Ascending aorta (tissue), 2 donors: ENCODE results near the gene LGR4. TPM values are rescaled to one million over a fixed set of nuclear protein-coding genes. Genes with fewer than 3 reads are reported as not detected.

Source experiments
- DNase-seq, 2 donors: peaks; one replicate each; pipeline ENCODE4 v3.0.0-alpha.2; 2019; ENCODE audit warnings: low spot score in 2 of 2
- H3K27ac ChIP-seq, 2 donors: fragments of 200-600 bp; sonication (generic); one replicate each; pipeline ENCODE4 v1.5.1; 2016 to 2017; ENCODE audit warnings: mild to moderate bottlenecking in 1 of 2
- H3K27me3 ChIP-seq: fragments of 200-600 bp; sonication (generic); one replicate; pipeline ENCODE4 v1.5.1; 2017
- H3K36me3 ChIP-seq, 2 donors: fragments of 200-600 bp; sonication (generic); one replicate each; pipeline ENCODE4 v1.5.1; 2016
- H3K4me1 ChIP-seq, 2 donors: fragments of 200-600 bp; sonication (generic); one replicate each; pipeline ENCODE4 v1.5.1; 2016 to 2017; ENCODE audit warnings: mild to moderate bottlenecking in 1 of 2
- H3K4me3 ChIP-seq, 2 donors: fragments of 200-600 bp; sonication (generic); one replicate each; pipeline ENCODE4 v1.5.1; 2016 to 2017; ENCODE audit warnings: mild to moderate bottlenecking in 1 of 2
- H3K9me3 ChIP-seq, 2 donors: fragments of 200-600 bp; sonication (generic); one replicate each; pipeline ENCODE4 v1.5.1; 2016
- intact Hi-C: fragments of 100-400 bp; cut with DNase I; formaldehyde crosslinking; loops from one replicate; pipeline ENCODE4 v1.15.1; 2023
- total RNA-seq: library from RNA; depleted of rRNA; stranded (reverse); fragments of >200 nt; gene quantifications from one replicate; pipeline ENCODE4 v1.1.0, GENCODE V29; 2016
- TF ChIP-seq, protein P1 (sequence below), 3 experiments: fragments of 200-600 bp in 2 of 3; fragments of 450-650 bp in 1 of 3; sonication (generic) in 2 of 3; IDR thresholded peaks; one replicate each; pipeline ENCODE4 v1.5.1; 2016 to 2019; ENCODE audit warnings: antibody characterized with exemption in 3 of 3, mild to moderate bottlenecking in 1 of 3, moderate library complexity in 1 of 3

Gene LGR4
- total RNA-seq, 1 donor from 2014 or later: 46.8 TPM

DNA sequence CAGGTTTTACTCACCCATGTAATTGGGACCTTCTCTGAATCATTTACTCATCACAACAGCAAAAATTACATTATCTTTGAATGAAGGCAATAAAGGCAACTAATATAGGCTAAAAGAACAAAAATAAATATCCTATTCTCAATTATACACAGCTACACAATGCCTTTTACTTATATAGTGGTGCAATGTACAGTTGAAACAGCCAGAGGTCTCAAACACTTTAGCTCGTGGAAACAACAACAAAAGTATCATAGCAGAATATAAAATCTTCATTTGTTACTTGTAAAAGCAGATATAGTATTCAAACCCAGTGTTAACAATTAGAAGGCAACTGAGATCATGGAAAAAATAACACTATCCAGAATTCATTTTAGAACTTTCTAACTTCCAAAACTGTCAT lies 88.9 kb downstream of the LGR4 start:
- Histone ChIP-seq H3K27me3 (no peaks in the 10 kb centered on the region), H3K36me3 (peaks cover 14 to 29% of the 10 kb centered on the region in 2 donors), H3K27ac (no peak overlapping the region), H3K4me3 (peak overlapping the region in 1 of 2 donors; percentile 33), H3K9me3 (no peaks in the 10 kb centered on the region), H3K4me1 (peaks cover 0 to 18% of the 10 kb centered on the region in 2 donors)
- TF ChIP-seq, protein P1, sequence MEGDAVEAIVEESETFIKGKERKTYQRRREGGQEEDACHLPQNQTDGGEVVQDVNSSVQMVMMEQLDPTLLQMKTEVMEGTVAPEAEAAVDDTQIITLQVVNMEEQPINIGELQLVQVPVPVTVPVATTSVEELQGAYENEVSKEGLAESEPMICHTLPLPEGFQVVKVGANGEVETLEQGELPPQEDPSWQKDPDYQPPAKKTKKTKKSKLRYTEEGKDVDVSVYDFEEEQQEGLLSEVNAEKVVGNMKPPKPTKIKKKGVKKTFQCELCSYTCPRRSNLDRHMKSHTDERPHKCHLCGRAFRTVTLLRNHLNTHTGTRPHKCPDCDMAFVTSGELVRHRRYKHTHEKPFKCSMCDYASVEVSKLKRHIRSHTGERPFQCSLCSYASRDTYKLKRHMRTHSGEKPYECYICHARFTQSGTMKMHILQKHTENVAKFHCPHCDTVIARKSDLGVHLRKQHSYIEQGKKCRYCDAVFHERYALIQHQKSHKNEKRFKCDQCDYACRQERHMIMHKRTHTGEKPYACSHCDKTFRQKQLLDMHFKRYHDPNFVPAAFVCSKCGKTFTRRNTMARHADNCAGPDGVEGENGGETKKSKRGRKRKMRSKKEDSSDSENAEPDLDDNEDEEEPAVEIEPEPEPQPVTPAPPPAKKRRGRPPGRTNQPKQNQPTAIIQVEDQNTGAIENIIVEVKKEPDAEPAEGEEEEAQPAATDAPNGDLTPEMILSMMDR (IDR thresholded peaks at IDR 0.05): peak in 1 of 3 experiments; percentile 20
- intact Hi-C loops: loop anchor here (2.0 to 10.0 kb wide), 3 partner anchors 89 to 199 kb away; partner anchors contain the start of gene LGR4
- no peak for DNase-seq

- Histone ChIP-seq H3K9me3 (no peaks in the 10 kb centered on the region), H3K36me3 (peaks cover 16 to 39% of the 10 kb centered on the region in 2 donors), H3K27me3 (no peaks in the 10 kb centered on the region), H3K27ac (no peak overlapping the region), H3K4me1 (peaks cover 0 to 5% of the 10 kb centered on the region in 2 donors), H3K4me3 (no peak overlapping the region)
- DNase-seq: no peak
- TF ChIP-seq, protein P1 (IDR thresholded peaks at IDR 0.05): no peak
- intact Hi-C loops: loop anchor here (5.0 to 10.0 kb wide), 2 partner anchors 106 to 196 kb away; no protein-coding TSS in a partner anchor
Observed at GRCh38 chr11:27381238-27381666, 91.3 kb downstream of the LGR4 start.

- Histone ChIP-seq H3K9me3 (no peaks in the 10 kb centered on the region), H3K27ac (no peak overlapping the region), H3K4me3 (no peak overlapping the region), H3K27me3 (no peaks in the 10 kb centered on the region), H3K36me3 (peaks cover 16 to 39% of the 10 kb centered on the region in 2 donors), H3K4me1 (peaks cover 0 to under 1% of the 10 kb centered on the region in 2 donors)
- TF ChIP-seq, protein P1 (IDR thresholded peaks at IDR 0.05): no peak
- no peak for DNase-seq
- intact Hi-C loops: loop anchor here (5.0 to 10.0 kb wide), 2 partner anchors 107 to 196 kb away; no protein-coding TSS in a partner anchor
Observed at GRCh38 chr11:27380771-27381170, 91.8 kb downstream of the LGR4 start.

- Histone ChIP-seq H3K27me3 (no peaks in the 10 kb centered on the region), H3K9me3 (no peaks in the 10 kb centered on the region), H3K4me3 (no peak overlapping the region), H3K27ac (no peak overlapping the region), H3K4me1 (no peaks in the 10 kb centered on the region), H3K36me3 (peaks cover 16 to 49% of the 10 kb centered on the region in 2 donors)
- intact Hi-C loops: no loop called here
- TF ChIP-seq, protein P1 (IDR thresholded peaks at IDR 0.05): no peak
- no peak for DNase-seq
Observed at GRCh38 chr11:27379449-27379848, 93.1 kb downstream of the LGR4 start.

DNA sequence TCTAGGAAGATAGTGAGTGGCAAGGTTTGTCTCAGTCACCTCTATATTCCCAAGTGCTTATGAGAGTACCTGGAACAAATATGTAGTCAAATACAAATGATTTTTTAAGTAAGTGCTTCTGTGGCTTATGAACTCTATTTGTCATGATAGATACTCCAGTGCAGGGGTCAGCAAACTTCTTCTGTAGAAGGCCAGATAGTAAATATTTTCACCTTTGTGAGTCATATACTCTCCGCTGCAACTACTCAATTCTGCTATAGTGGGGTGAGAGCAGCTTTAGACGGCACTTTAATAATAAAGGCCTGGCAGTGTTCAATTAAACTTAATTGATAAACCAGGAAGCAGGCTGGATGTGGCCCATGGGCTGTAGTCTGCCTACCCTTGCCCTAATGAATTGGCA lies 97.2 kb downstream of the LGR4 start:
- no peaks in the 10 kb centered on the region for H3K27me3 ChIP-seq
- intact Hi-C loops: no loop called here
- no peak for DNase-seq
- peaks cover 22 to 57% of the 10 kb centered on the region in 2 donors for H3K36me3 ChIP-seq
- no peaks in the 10 kb centered on the region for H3K4me1 ChIP-seq
- no peak overlapping the region for H3K4me3 ChIP-seq
- no peak overlapping the region for H3K27ac ChIP-seq
- TF ChIP-seq, protein P1 (IDR thresholded peaks at IDR 0.05): no peak
- no peaks in the 10 kb centered on the region for H3K9me3 ChIP-seq
